ENCODE results near the gene RNF223.

Gene RNF223

DNA sequence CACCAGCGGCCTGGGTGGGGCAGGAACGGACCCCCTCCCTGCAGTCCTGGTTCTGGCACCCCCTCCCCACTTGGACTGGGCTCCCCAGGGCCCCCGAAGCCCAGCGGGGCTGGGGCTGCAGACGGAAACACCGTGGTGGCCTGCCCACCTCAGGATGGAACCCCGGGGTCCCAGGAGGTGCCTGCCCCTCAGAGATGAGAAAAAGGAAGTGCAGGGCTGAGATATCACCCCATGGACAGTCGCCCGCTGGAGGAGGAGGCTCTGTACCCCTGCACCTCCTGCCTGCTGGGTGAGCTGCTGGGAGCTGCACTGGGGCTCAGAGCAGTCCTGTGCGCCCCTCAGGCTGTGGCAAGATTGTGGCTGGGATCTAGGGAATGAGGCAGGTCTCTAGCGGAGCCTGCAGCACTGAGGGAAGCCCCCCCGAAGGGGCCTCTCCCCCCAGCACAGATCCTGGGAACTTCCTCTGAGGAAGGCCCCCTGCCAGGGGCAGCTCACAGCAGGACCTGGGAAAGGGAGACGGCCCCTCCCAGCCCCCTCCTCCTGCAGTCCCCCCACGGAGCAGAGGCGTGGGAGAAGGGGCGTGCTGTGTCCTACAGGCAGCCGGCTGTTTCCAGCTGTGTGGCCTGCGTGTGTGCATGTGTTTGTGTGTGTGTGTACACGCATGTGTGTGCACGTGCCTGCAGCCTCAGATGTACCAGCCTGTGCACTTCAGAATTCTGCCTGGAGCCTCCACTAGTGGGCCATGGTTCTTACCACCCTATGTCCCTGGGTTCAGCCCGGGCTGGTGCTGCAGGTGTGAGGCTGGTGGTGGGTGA, 47.3 kb downstream of the RNF223 start:
- DNase-seq (ENCODE audit: low read depth) = no peak

DNA sequence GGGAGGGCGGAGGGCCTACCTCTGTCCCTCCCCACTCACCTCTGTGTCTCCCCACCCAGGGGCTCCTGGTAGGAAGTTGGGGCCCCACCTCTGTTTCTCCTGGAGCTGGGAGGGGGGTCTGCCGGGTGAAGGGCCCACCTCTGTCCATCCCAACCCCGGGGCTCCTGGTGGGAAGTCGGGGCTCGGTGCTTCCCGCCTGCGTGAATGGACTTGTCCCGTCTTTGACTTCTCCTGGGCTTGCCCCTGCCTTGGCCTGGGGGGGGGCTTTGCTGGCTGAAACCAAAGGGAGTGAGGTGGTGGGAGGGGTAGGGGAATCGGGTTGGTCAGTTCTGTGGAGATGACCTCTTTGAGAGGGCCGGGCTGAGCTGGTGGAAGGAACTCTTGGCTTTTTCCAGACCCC, 48.4 kb downstream of the RNF223 start:
- DNase-seq (ENCODE audit: low read depth) = no peak

- no peak for DNase-seq (ENCODE audit: low read depth)
These were observed 49.1 kb downstream of the RNF223 start for GRCh38 chr1:1024771-1025699.

DNA sequence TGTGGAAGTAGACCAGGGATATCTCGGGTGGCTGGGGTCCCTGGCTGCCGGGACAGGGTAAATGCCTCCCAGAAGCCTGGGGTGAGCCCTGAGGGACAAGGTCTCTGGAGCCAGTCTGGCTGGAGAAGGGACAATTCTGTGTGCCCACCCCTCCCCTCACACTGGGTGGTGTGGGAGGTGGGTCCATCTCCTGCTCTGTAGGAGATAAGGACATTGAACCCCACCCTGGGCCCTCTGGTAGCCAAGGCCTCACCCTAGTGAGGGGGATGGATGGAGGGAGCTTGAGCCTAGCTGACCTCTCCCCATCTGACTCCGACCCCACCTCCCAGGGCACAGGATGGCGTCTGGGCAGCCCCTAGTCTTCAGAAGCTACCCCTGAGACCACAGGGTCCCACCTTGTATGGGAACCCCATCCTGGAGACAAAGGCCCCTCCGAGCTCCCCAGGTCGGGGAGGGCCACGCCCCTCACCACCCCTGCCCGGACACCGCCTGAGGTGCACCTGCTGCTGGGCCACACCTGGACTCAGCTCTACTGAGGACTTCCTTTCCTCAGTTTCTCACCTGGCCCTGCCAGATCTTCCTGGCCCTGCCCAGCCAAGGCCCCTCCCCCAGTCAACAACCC, 49.8 kb downstream of the RNF223 start:
- no peak for DNase-seq (ENCODE audit: low read depth)

DNA sequence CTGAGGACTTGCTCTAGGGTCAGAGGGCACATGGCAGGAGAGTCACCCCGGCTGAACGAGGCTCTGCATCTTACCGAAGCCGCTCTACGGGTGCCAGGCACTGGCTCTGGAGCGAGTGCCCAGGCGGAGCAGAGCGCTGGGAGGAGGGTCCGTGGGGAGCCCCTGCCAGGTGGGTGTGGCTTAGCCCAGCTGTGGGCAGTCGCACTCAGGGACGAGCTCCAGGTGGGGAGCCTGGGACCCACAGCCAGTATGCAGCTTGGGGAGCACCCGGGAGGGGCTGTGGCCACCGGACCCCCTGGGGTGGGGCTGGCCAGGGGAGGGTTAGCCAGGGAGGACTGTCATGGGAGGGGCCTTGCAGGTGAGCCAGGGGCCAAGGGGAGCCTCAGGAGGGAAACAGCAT, 50.4 kb downstream of the RNF223 start:
- no peak for DNase-seq (ENCODE audit: low read depth)

- DNase-seq (ENCODE audit: low read depth) = no peak
These were observed 51.6 kb downstream of the RNF223 start for GRCh38 chr1:1022302-1023009.

DNA sequence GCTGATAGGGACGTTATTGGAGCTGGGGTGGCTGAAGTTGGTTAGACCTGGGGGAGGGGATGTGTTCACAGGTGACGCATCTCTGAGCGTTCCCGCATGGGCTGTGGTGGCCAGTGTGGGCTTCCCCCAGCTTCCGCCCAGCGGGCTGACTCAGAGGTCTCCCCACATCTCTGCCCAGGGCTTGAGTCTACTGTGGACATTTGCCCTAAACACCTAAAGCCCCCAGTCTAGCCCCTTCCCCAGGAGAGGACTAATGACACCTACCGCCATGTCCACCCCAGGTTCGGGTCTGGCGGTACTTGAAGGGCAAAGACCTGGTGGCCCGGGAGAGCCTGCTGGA, 52.2 kb downstream of the RNF223 start:
- DNase-seq (ENCODE audit: low read depth) = no peak

GRCh38 chr1:1021010-1021919, 52.8 kb downstream of the RNF223 start:
- DNase-seq (ENCODE audit: low read depth) = no peak

Data from stimulated activated CD8-positive, alpha-beta memory T cell treated with anti-CD3 and anti-CD28 coated beads, Interleukin-15, amount 100 ng/mL, for 24 hours (primary cell).